Activated CD8-positive, alpha-beta T cell treated with anti-CD3 and anti-CD28 coated beads for 36 hours (primary cell): ENCODE measurements around the gene EPS8. TPM values are rescaled to one million over a fixed set of nuclear protein-coding genes. Genes with fewer than 3 reads are reported as not detected.

Experiments used
- ATAC-seq: fragments of 200-7000 bp; cut with Tn5 transposase; one replicate; pipeline ENCODE4 v1.10.0; 2021; ENCODE audit warnings: mild to moderate bottlenecking, moderate library complexity
- CTCF ChIA-PET: fragments of 350-600 bp; sonication (Branson Sonifier 250); formaldehyde crosslinking; loops from one replicate; lab custom pipeline; 2021; ENCODE audit warnings: antibody characterized with exemption; lab: Charles Lee
- POLR2A ChIA-PET: fragments of 350-600 bp; sonication (Branson Sonifier 250); formaldehyde crosslinking; loops from one replicate; lab custom pipeline; 2021; ENCODE audit warnings: antibody characterized with exemption; lab: Charles Lee
- DNase-seq: peaks from one replicate; pipeline ENCODE4 v3.0.0-alpha.2; 2020
- H3K27ac Mint-ChIP-seq: one replicate; pipeline ENCODE4 v1.8.0; 2021; ENCODE audit warnings: mild to moderate bottlenecking, mixed read lengths
- H3K27me3 Mint-ChIP-seq: one replicate; pipeline ENCODE4 v1.8.0; 2021; ENCODE audit warnings: mixed read lengths
- H3K36me3 Mint-ChIP-seq: one replicate; pipeline ENCODE4 v1.8.0; 2021; ENCODE audit warnings: low read depth, mixed read lengths
- H3K4me1 Mint-ChIP-seq: one replicate; pipeline ENCODE4 v1.8.0; 2021; ENCODE audit warnings: low read depth, mixed read lengths
- H3K4me3 Mint-ChIP-seq: one replicate; pipeline ENCODE4 v1.8.0; 2021; ENCODE audit warnings: mild to moderate bottlenecking, moderate library complexity, mixed read lengths
- H3K9me3 Mint-ChIP-seq: one replicate; pipeline ENCODE4 v1.8.0; 2021; ENCODE audit warnings: mixed read lengths
- intact Hi-C: fragments of 100-400 bp; cut with micrococcal nuclease; formaldehyde crosslinking; loops from one replicate; pipeline ENCODE4 v1.10.0; 2022
- total RNA-seq, 2 experiments: library from RNA; stranded (reverse); gene quantifications; one replicate each; pipeline ENCODE4 v1.2.3, GENCODE V29; 2021
- TF ChIP-seq, protein P1 (sequence below): fragments of 200-600 bp; IDR thresholded peaks from one replicate; pipeline ENCODE4 v1.8.0; 2022; ENCODE audit warnings: antibody characterized with exemption, mild to moderate bottlenecking

The EPS8 gene
- total RNA-seq, 2 experiments from 2014 or later = 1.8 to 2.3 TPM

DNA sequence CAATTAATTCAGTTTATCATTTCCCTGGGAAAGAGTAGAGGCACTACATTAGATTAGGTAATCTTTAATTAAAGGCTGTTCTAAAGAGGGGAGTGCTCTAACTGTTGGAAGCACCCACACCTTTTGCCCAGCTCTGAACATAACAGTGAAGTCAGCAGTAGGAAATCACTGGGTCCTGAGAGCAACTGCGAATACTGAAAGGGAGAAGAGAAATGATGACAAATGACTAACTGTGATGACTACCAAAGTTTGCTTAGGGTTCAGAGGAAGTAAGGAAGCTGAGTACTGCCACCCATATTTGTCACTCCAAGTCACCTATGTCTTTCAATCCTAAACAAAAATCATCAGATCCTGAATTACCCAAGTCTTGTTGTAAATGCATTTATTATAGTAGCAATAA, 140.6 kb downstream of the EPS8 start:
- Mint-ChIP-seq H3K4me1 (no peaks in the 10 kb centered on the region), H3K27ac (no peak overlapping the region), H3K27me3 (no peaks in the 10 kb centered on the region), H3K4me3 (no peak overlapping the region), H3K9me3 (no peaks in the 10 kb centered on the region), H3K36me3 (no peaks in the 10 kb centered on the region)
- ATAC-seq = no peak
- intact Hi-C loops = no loop called here
- ChIA-PET POLR2A (no interaction called here), CTCF (no interaction called here)
- DNase-seq = no peak
- TF ChIP-seq, protein P1, sequence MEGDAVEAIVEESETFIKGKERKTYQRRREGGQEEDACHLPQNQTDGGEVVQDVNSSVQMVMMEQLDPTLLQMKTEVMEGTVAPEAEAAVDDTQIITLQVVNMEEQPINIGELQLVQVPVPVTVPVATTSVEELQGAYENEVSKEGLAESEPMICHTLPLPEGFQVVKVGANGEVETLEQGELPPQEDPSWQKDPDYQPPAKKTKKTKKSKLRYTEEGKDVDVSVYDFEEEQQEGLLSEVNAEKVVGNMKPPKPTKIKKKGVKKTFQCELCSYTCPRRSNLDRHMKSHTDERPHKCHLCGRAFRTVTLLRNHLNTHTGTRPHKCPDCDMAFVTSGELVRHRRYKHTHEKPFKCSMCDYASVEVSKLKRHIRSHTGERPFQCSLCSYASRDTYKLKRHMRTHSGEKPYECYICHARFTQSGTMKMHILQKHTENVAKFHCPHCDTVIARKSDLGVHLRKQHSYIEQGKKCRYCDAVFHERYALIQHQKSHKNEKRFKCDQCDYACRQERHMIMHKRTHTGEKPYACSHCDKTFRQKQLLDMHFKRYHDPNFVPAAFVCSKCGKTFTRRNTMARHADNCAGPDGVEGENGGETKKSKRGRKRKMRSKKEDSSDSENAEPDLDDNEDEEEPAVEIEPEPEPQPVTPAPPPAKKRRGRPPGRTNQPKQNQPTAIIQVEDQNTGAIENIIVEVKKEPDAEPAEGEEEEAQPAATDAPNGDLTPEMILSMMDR = no peak

DNA sequence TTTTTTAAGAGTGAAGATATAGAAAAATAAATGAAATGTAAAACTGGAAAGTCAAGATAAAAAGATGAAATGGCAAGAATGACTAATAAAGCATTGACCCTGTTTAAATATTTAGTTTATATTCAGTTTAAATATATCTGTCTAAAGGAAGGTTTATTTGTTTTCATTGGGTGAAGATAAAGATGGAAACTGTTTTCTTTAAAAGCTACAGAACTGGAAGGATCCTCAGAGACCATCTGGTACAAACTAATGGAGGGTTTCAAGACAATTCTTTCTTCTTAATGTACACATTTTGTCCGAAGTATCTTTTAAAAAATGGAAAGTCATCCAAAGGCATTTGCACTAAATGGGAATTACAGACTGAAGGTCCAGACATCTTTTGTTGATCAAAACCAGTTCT, 142.6 kb downstream of the EPS8 start:
- Mint-ChIP-seq H3K36me3 (no peaks in the 10 kb centered on the region), H3K4me3 (no peak overlapping the region), H3K4me1 (no peaks in the 10 kb centered on the region), H3K9me3 (no peaks in the 10 kb centered on the region), H3K27ac (no peak overlapping the region), H3K27me3 (no peaks in the 10 kb centered on the region)
- CTCF ChIA-PET = no interaction called here
- POLR2A ChIA-PET = no interaction called here
- intact Hi-C loops = no loop called here
- TF ChIP-seq, protein P1 = no peak
- ATAC-seq (no peak), DNase-seq (no peak)

DNA sequence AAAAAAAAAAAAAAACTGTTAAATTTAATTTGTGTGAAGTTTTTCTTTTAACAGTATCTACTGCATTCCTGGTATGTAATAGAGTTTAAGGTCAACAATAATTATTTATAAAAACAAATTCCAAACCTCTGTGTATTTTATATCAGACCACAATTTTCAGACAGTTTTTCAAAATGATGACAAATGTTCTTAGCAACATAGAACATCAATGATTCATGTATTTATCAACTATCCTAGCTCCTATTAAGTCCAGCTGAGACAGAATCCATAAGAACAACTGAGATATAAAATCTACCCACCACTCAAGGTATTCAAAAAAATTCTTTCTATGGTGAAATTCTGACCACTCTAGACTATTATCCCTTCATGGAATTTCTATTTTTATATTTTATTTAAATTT, 144.5 kb downstream of the EPS8 start:
- TF ChIP-seq, protein P1 = no peak
- intact Hi-C loops = no loop called here

DNA sequence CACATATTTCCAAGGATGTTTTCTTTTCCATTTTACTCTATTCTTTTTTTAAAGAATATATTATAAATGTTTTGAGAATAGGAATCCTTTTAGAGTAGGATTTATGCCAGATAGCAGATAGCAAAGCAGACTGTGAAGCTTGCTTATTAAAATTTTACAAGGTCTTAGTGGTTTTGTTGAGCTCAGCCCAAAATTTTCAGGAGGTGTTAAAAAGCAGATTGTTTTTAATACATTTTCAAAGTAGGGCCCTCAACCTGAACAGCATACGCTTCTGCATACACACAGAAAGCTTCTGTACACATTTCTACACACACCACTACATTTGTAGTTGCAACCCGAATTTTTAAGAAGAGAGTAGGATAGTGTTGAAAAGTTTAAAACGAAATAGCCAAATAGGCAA, 151.0 kb downstream of the EPS8 start:
- Mint-ChIP-seq H3K9me3 (no peaks in the 10 kb centered on the region), H3K27ac (no peak overlapping the region), H3K4me1 (no peaks in the 10 kb centered on the region), H3K36me3 (no peaks in the 10 kb centered on the region), H3K27me3 (no peaks in the 10 kb centered on the region), H3K4me3 (no peak overlapping the region)
- ChIA-PET CTCF (no interaction called here), POLR2A (no interaction called here)
- intact Hi-C loops = no loop called here
- ATAC-seq (no peak), DNase-seq (no peak)
- TF ChIP-seq, protein P1 = no peak

More for the DNA sequence above, 144.5 kb downstream of the EPS8 start:
- no peak overlapping the region for H3K27ac Mint-ChIP-seq
- H3K9me3 Mint-ChIP-seq = no peaks in the 10 kb centered on the region
- no peaks in the 10 kb centered on the region for H3K36me3 Mint-ChIP-seq
- ChIA-PET CTCF (interaction anchor here (1.7 kb wide), 1 partner anchor 60 kb away, joined by 3 read pairs; no protein-coding TSS in a partner anchor), POLR2A (no interaction called here)
- no peak overlapping the region for H3K4me3 Mint-ChIP-seq
- DNase-seq = no peak
- H3K4me1 Mint-ChIP-seq = no peaks in the 10 kb centered on the region
- ATAC-seq = no peak
- no peaks in the 10 kb centered on the region for H3K27me3 Mint-ChIP-seq

DNA sequence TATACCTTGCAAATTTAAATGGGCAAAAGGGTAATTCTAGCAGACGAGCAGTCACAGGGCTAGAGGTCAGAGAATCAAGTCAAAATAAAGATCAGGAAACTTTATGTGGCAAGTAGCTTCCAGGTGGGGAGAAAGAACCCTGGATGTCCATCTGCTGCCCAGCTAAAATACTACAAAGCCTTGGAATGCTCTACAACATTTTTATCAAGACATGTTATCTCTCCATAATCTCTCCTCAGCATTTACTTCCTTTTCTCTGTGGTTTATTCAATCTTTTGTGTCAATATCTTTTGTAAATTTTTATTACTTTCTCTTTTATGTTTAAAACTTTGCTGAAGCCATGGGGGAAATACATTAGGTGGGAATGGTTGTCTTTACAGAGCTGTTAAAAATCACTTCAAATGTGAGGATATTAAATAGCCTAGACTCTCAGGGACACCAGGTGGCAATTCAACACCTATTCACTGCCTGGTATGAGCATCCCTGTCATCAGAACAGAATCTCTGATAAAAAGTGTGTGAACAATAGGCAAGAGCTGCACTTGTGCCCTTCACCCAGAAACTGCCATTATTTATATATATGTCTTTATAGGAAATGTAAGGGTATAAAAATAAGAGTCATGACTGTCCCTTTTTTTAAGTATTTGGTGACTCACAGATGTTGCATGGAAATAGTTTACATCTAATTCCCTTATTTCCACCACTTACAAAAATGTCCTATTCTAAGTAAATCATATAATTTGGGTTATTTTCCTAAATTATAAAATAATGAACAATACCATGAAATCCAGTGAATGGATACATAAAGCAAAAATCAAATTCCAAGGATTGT, 152.9 kb downstream of the EPS8 start:
- CTCF ChIA-PET = no interaction called here
- ATAC-seq (no peak), DNase-seq (no peak)
- TF ChIP-seq, protein P1 = no peak
- Mint-ChIP-seq H3K36me3 (no peaks in the 10 kb centered on the region), H3K27me3 (no peaks in the 10 kb centered on the region), H3K4me1 (no peaks in the 10 kb centered on the region), H3K9me3 (no peaks in the 10 kb centered on the region), H3K27ac (no peak overlapping the region), H3K4me3 (no peak overlapping the region)
- intact Hi-C loops = no loop called here
- POLR2A ChIA-PET = no interaction called here
